ENCODE data around the gene GTPBP4. TPM values are rescaled to one million over a fixed set of nuclear protein-coding genes. Genes with fewer than 3 reads are reported as not detected.

Gene GTPBP4
- total and polyA plus RNA-seq, 4 donors = 9.8 to 15.1 (median 12.1) TPM

DNA sequence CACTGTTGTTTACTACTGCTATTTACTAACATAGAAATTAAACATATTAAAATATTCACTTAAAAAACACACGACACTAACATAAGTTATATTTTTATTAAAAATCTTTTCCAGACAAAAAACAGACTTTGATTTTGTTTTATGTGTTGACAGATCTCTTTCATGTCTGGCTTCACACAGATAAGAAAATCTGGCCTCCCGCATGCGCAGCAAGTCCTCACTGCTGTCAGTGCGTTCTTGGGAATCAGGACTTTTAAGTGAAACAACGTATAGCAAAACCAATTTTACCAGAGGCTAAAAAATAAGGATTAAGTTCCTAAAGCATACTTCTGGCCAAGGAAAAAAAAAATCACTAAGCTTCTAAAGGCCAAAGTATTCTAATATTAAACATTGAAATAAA is 61.9 kb downstream of the GTPBP4 start:
- DNase-seq (ENCODE audit: low spot score) = no peak
- no peaks in the 10 kb centered on the region for H3K27me3 ChIP-seq (ENCODE audit: control insufficient read depth in 4 of 4, insufficient read depth in 4 of 4, low read length in 3 of 4)
- H3K9me3 ChIP-seq (ENCODE audit: control insufficient read depth in 4 of 4, low read length in 3 of 4) = no peaks in the 10 kb centered on the region
- H3K4me1 ChIP-seq (ENCODE audit: control insufficient read depth in 4 of 4, insufficient read depth in 4 of 4, low read length in 3 of 4) = peaks cover 0 to 67% (median 44%) of the 10 kb centered on the region in 4 donors
- H3K27ac ChIP-seq (ENCODE audit: low read depth in 1 of 2, low read length in 2 of 2) = peak overlapping the region; percentile 96 to 99
- peak overlapping the region; percentile 73 to 90 (median 81) for H3K4me3 ChIP-seq (ENCODE audit: low read depth in 1 of 3, low read length in 3 of 3)
- H3K36me3 ChIP-seq (ENCODE audit: control insufficient read depth in 4 of 4, insufficient read depth in 3 of 4, low read depth in 1 of 4, low read length in 3 of 4) = peaks cover 2 to 6% (median 2%) of the 10 kb centered on the region in 4 donors
- peak overlapping the region; percentile 12 to 97 for H3K9ac ChIP-seq (ENCODE audit: low read depth in 1 of 2, low read length in 2 of 2)
- no peak for TF ChIP-seq HNF4A (conservative IDR thresholded peaks at IDR 0.05)
- TF ChIP-seq, protein P1, sequence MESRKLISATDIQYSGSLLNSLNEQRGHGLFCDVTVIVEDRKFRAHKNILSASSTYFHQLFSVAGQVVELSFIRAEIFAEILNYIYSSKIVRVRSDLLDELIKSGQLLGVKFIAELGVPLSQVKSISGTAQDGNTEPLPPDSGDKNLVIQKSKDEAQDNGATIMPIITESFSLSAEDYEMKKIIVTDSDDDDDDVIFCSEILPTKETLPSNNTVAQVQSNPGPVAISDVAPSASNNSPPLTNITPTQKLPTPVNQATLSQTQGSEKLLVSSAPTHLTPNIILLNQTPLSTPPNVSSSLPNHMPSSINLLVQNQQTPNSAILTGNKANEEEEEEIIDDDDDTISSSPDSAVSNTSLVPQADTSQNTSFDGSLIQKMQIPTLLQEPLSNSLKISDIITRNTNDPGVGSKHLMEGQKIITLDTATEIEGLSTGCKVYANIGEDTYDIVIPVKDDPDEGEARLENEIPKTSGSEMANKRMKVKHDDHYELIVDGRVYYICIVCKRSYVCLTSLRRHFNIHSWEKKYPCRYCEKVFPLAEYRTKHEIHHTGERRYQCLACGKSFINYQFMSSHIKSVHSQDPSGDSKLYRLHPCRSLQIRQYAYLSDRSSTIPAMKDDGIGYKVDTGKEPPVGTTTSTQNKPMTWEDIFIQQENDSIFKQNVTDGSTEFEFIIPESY (IDR thresholded peaks at IDR 0.05) = no peak
- WGBS = 11% methylated on average over 5 of the region's 5 CpGs

DNA sequence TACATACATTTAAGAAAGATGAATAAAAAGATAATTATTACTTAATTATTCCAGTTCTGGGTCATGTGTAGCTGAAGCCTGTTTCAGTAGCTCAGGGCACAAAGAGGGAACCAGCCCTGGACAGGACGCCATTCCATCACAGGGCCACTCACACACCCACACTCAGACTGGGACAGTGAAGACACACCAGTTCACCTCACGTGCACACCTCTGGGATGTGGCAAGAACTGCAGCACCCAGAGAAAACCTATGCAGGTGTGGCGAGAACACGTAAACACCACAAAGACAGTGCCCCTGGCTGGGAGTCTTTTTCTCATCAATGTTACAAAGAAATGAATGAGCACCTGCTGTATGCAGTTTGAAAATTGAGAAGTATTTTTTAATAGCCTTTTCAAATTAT is 62.3 kb downstream of the GTPBP4 start:
- H3K9me3 ChIP-seq (ENCODE audit: control insufficient read depth in 4 of 4, low read length in 3 of 4) = no peaks in the 10 kb centered on the region
- H3K36me3 ChIP-seq (ENCODE audit: control insufficient read depth in 4 of 4, insufficient read depth in 3 of 4, low read depth in 1 of 4, low read length in 3 of 4) = peaks cover 2 to 6% (median 2%) of the 10 kb centered on the region in 4 donors
- peak overlapping the region in 1 of 3 donors; percentile 81 for H3K4me3 ChIP-seq (ENCODE audit: low read depth in 1 of 3, low read length in 3 of 3)
- no peaks in the 10 kb centered on the region for H3K27me3 ChIP-seq (ENCODE audit: control insufficient read depth in 4 of 4, insufficient read depth in 4 of 4, low read length in 3 of 4)
- H3K9ac ChIP-seq (ENCODE audit: low read depth in 1 of 2, low read length in 2 of 2) = peak overlapping the region in 1 of 2 donors; percentile 97
- DNase-seq (ENCODE audit: low spot score) = no peak
- peak overlapping the region in 1 of 2 donors; percentile 96 for H3K27ac ChIP-seq (ENCODE audit: low read depth in 1 of 2, low read length in 2 of 2)
- TF ChIP-seq, protein P2, sequence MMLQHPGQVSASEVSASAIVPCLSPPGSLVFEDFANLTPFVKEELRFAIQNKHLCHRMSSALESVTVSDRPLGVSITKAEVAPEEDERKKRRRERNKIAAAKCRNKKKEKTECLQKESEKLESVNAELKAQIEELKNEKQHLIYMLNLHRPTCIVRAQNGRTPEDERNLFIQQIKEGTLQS (IDR thresholded peaks at IDR 0.05) = no peak
- TF ChIP-seq YY1 (IDR thresholded peaks at IDR 0.05) = peak; percentile 34
- 35% methylated on average over 4 of the region's 4 CpGs for WGBS
- peaks cover 0 to 71% (median 45%) of the 10 kb centered on the region in 4 donors for H3K4me1 ChIP-seq (ENCODE audit: control insufficient read depth in 4 of 4, insufficient read depth in 4 of 4, low read length in 3 of 4)

DNA sequence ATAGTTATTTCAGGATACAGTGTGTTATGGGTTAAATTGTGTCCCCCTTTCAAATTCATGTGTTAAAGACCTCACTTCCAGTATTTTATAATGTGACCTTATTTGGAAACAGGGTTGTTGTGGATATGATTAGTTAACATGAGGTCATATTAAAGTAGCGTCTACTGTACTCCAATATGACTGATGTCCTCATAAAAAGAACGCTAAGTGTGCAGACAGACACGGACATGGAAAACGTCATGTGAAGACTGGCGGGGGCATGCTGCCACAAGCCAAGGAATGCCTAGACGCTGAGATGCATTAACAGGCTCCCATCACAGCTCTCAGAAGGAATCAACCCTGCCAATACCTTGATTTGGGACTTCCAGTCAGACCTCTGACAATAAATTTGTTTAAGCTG is 66.5 kb downstream of the GTPBP4 start:
- H3K4me1 ChIP-seq (ENCODE audit: control insufficient read depth in 4 of 4, insufficient read depth in 4 of 4, low read length in 3 of 4) = peaks cover 3 to 67% (median 44%) of the 10 kb centered on the region in 4 donors

More for the DNA sequence above, 66.5 kb downstream of the GTPBP4 start:
- no peak overlapping the region for H3K9ac ChIP-seq (ENCODE audit: low read depth in 1 of 2, low read length in 2 of 2)
- H3K9me3 ChIP-seq (ENCODE audit: control insufficient read depth in 4 of 4, low read length in 3 of 4) = no peaks in the 10 kb centered on the region
- no peak for DNase-seq (ENCODE audit: low spot score)
- H3K27me3 ChIP-seq (ENCODE audit: control insufficient read depth in 4 of 4, insufficient read depth in 4 of 4, low read length in 3 of 4) = no peaks in the 10 kb centered on the region
- no peak overlapping the region for H3K27ac ChIP-seq (ENCODE audit: low read depth in 1 of 2, low read length in 2 of 2)
- 72% methylated on average over 6 of the region's 6 CpGs for WGBS
- H3K36me3 ChIP-seq (ENCODE audit: control insufficient read depth in 4 of 4, insufficient read depth in 3 of 4, low read depth in 1 of 4, low read length in 3 of 4) = peaks cover 2 to 6% (median 2%) of the 10 kb centered on the region in 4 donors
- no peak for TF ChIP-seq SP1 (IDR thresholded peaks at IDR 0.05)
- TF ChIP-seq, protein P3, sequence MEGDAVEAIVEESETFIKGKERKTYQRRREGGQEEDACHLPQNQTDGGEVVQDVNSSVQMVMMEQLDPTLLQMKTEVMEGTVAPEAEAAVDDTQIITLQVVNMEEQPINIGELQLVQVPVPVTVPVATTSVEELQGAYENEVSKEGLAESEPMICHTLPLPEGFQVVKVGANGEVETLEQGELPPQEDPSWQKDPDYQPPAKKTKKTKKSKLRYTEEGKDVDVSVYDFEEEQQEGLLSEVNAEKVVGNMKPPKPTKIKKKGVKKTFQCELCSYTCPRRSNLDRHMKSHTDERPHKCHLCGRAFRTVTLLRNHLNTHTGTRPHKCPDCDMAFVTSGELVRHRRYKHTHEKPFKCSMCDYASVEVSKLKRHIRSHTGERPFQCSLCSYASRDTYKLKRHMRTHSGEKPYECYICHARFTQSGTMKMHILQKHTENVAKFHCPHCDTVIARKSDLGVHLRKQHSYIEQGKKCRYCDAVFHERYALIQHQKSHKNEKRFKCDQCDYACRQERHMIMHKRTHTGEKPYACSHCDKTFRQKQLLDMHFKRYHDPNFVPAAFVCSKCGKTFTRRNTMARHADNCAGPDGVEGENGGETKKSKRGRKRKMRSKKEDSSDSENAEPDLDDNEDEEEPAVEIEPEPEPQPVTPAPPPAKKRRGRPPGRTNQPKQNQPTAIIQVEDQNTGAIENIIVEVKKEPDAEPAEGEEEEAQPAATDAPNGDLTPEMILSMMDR (IDR thresholded peaks at IDR 0.05; ENCODE audit: low read depth, low read length, missing input control) = no peak
- no peak for TF ChIP-seq NR2F2 (IDR thresholded peaks at IDR 0.05)
- no peak for TF ChIP-seq RXRA (IDR thresholded peaks at IDR 0.05)
- no peak for TF ChIP-seq TAF1 (conservative IDR thresholded peaks at IDR 0.05)
- TF ChIP-seq, protein P1 (IDR thresholded peaks at IDR 0.05) = no peak
- no peak for TF ChIP-seq FOXA1 (IDR thresholded peaks at IDR 0.05)
- no peak for TF ChIP-seq EGR1 (IDR thresholded peaks at IDR 0.05; ENCODE audit: low read depth in 2 of 2)
- TF ChIP-seq, protein P2 (IDR thresholded peaks at IDR 0.05) = no peak
- no peak for TF ChIP-seq RAD21 (IDR thresholded peaks at IDR 0.05)
- TF ChIP-seq JUND (IDR thresholded peaks at IDR 0.05) = no peak
- TF ChIP-seq, protein P4, sequence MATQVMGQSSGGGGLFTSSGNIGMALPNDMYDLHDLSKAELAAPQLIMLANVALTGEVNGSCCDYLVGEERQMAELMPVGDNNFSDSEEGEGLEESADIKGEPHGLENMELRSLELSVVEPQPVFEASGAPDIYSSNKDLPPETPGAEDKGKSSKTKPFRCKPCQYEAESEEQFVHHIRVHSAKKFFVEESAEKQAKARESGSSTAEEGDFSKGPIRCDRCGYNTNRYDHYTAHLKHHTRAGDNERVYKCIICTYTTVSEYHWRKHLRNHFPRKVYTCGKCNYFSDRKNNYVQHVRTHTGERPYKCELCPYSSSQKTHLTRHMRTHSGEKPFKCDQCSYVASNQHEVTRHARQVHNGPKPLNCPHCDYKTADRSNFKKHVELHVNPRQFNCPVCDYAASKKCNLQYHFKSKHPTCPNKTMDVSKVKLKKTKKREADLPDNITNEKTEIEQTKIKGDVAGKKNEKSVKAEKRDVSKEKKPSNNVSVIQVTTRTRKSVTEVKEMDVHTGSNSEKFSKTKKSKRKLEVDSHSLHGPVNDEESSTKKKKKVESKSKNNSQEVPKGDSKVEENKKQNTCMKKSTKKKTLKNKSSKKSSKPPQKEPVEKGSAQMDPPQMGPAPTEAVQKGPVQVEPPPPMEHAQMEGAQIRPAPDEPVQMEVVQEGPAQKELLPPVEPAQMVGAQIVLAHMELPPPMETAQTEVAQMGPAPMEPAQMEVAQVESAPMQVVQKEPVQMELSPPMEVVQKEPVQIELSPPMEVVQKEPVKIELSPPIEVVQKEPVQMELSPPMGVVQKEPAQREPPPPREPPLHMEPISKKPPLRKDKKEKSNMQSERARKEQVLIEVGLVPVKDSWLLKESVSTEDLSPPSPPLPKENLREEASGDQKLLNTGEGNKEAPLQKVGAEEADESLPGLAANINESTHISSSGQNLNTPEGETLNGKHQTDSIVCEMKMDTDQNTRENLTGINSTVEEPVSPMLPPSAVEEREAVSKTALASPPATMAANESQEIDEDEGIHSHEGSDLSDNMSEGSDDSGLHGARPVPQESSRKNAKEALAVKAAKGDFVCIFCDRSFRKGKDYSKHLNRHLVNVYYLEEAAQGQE (IDR thresholded peaks at IDR 0.05) = no peak
- TF ChIP-seq, protein P5, sequence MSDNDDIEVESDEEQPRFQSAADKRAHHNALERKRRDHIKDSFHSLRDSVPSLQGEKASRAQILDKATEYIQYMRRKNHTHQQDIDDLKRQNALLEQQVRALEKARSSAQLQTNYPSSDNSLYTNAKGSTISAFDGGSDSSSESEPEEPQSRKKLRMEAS (IDR thresholded peaks at IDR 0.05) = no peak
- no peak for TF ChIP-seq YY1 (IDR thresholded peaks at IDR 0.05)
- H3K4me3 ChIP-seq (ENCODE audit: low read depth in 1 of 3, low read length in 3 of 3) = no peak overlapping the region
